GM19395 (cell line): Measurements from ENCODE around the gene MAPK8IP1.
"Not testable (repeated sequence)": the region's sequence is repeated elsewhere in the genome, so short reads cannot be mapped to it uniquely, and the experiment has no call there.

Experiments
- ATAC-seq: cut with Tn5 transposase; IDR thresholded peaks from one replicate; pipeline ENCODE4 v1.9.1; 2021; ENCODE audit warnings: mild to moderate bottlenecking, moderate library complexity; ENCODE audit not compliant: unreplicated experiment

MAPK8IP1 gene

GRCh38 chr11:45889555-45889954 lies 4.1 kb downstream of the MAPK8IP1 start:
- ATAC-seq, result no peak

- no peak for ATAC-seq
Measured at GRCh38 chr11:45889966-45890365, 4.5 kb downstream of the MAPK8IP1 start.

- no peak for ATAC-seq
Measured at GRCh38 chr11:45890886-45891550, 5.6 kb downstream of the MAPK8IP1 start.

- no peak for ATAC-seq
Measured at GRCh38 chr11:45892856-45893255, 7.4 kb downstream of the MAPK8IP1 start.

GRCh38 chr11:45894555-45895247 lies 9.2 kb downstream of the MAPK8IP1 start:
- ATAC-seq, result no peak

- no peak for ATAC-seq
Measured at GRCh38 chr11:45895553-45896259, 10.3 kb downstream of the MAPK8IP1 start.

GRCh38 chr11:45896422-45896984 lies 11.1 kb downstream of the MAPK8IP1 start:
- no peak for ATAC-seq

- ATAC-seq, result no peak
Measured at GRCh38 chr11:45897556-45897955, 12.1 kb downstream of the MAPK8IP1 start.

- no peak for ATAC-seq
Measured at GRCh38 chr11:45899086-45899447, 13.6 kb downstream of the MAPK8IP1 start.

- peak; percentile 71 for ATAC-seq
Measured at GRCh38 chr11:45899448-45900174, 14.2 kb downstream of the MAPK8IP1 start.

GRCh38 chr11:45900175-45900800 lies 14.8 kb downstream of the MAPK8IP1 start:
- ATAC-seq, result not testable (repeated sequence)

- no peak for ATAC-seq
Measured at GRCh38 chr11:45900916-45901617, 15.6 kb downstream of the MAPK8IP1 start.

- ATAC-seq, result no peak
Measured at GRCh38 chr11:45901626-45902025, 16.2 kb downstream of the MAPK8IP1 start.

GRCh38 chr11:45902452-45903380 lies 17.3 kb downstream of the MAPK8IP1 start:
- ATAC-seq, result no peak

GRCh38 chr11:45904309-45904915 lies 19.0 kb downstream of the MAPK8IP1 start:
- ATAC-seq, result no peak

- no peak for ATAC-seq
Measured at GRCh38 chr11:45905095-45905494, 19.6 kb downstream of the MAPK8IP1 start.

GRCh38 chr11:45905576-45905975 lies 20.1 kb downstream of the MAPK8IP1 start:
- not testable (repeated sequence) for ATAC-seq

GRCh38 chr11:45906096-45906682 lies 20.7 kb downstream of the MAPK8IP1 start:
- ATAC-seq, result no peak
